ENCODE data around the gene CCDC192.

GRCh38 chr5:127769386-127769785 lies 66.2 kb downstream of the CCDC192 start:
- no peak for TF ChIP-seq POLR2A (IDR thresholded peaks at IDR 0.05)
- TF ChIP-seq, protein P1, sequence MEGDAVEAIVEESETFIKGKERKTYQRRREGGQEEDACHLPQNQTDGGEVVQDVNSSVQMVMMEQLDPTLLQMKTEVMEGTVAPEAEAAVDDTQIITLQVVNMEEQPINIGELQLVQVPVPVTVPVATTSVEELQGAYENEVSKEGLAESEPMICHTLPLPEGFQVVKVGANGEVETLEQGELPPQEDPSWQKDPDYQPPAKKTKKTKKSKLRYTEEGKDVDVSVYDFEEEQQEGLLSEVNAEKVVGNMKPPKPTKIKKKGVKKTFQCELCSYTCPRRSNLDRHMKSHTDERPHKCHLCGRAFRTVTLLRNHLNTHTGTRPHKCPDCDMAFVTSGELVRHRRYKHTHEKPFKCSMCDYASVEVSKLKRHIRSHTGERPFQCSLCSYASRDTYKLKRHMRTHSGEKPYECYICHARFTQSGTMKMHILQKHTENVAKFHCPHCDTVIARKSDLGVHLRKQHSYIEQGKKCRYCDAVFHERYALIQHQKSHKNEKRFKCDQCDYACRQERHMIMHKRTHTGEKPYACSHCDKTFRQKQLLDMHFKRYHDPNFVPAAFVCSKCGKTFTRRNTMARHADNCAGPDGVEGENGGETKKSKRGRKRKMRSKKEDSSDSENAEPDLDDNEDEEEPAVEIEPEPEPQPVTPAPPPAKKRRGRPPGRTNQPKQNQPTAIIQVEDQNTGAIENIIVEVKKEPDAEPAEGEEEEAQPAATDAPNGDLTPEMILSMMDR (IDR thresholded peaks at IDR 0.05) = no peak
